Cardiac muscle cell (in vitro differentiated cells and primary cell): ENCODE results near the gene FKBP8. TPM values are rescaled to one million over a fixed set of nuclear protein-coding genes. Genes with fewer than 3 reads are reported as not detected.
"Not testable (repeated sequence)": the region's sequence is repeated elsewhere in the genome, so short reads cannot be mapped to it uniquely, and the experiment has no call there.

Source experiments
- DNase-seq, 2 donors: peaks; one replicate each; pipeline versions ENCODE4 v3.0.0 to v3.0.0-alpha.2; 2010 to 2017; ENCODE audit warnings: low read depth in 1 of 2, low spot score in 1 of 2
- H3K27ac ChIP-seq: fragments of 200-600 bp; sonication (generic); 2 replicates; pipeline ENCODE4 v1.5.1; 2016
- H3K27me3 ChIP-seq: fragments of 200-600 bp; sonication (generic); 2 replicates; pipeline ENCODE4 v1.6.0; 2016; ENCODE audit warnings: control low read depth
- H3K36me3 ChIP-seq: fragments of 200-600 bp; sonication (generic); 2 replicates; pipeline ENCODE4 v1.5.1; 2016; ENCODE audit warnings: control low read depth
- H3K4me1 ChIP-seq: fragments of 200-600 bp; sonication (generic); 2 replicates; pipeline ENCODE4 v1.8.1; 2017; ENCODE audit warnings: low read depth, mild to moderate bottlenecking, mixed run types
- H3K4me3 ChIP-seq: fragments of 200-600 bp; sonication (generic); 2 replicates; pipeline ENCODE4 v1.5.1; 2016; ENCODE audit warnings: mild to moderate bottlenecking
- H3K9me3 ChIP-seq: fragments of 200-600 bp; sonication (generic); 2 replicates; pipeline ENCODE4 v1.5.1; 2017; ENCODE audit warnings: low read depth, mild to moderate bottlenecking, control low read depth
- CTCF ChIP-seq: IDR thresholded peaks from 2 replicates; pipeline ENCODE4 v1.5.1; 2012; ENCODE audit warnings: low read depth, mild to moderate bottlenecking, low read length
- polyA plus RNA-seq: library from polyadenylated mRNA; unstranded; fragments of >200 nt; fragmentation: Nextera tagmentation; extraction: Ambion mirVana; gene quantifications from 2 replicates; pipeline ENCODE4 v1.2.1, GENCODE V29; 2016
- total RNA-seq: library from RNA; depleted of rRNA; stranded (reverse); fragments of >200 nt; gene quantifications from 2 replicates; pipeline ENCODE4 v1.2.3, GENCODE V29; 2016

FKBP8 gene
- total RNA-seq (514 and 568 TPM in 2 replicates), polyA plus RNA-seq (398 and 473 TPM in 2 replicates)

- no peak for TF ChIP-seq CTCF
- Histone ChIP-seq H3K4me1 (peaks cover 3% of the 10 kb centered on the region), H3K36me3 (peaks cover 21% of the 10 kb centered on the region), H3K27ac (peak within 1 kb of the TSS; percentile 85), H3K27me3 (no peaks in the 10 kb centered on the region), H3K4me3 (peak within 1 kb of the TSS; percentile 97), H3K9me3 (no peaks in the 10 kb centered on the region)
- peak; percentile 92 to 96 for DNase-seq
These were observed at the start of gene FKBP8 for GRCh38 chr19:18542941-18543813. Gene FKBP8 (minus strand): TSS chr19:18543573. CDS start chr19:18541970, 1,603 bp downstream.

GRCh38 chr19:18592732-18593131 lies 49.4 kb upstream of the FKBP8 start:
- H3K27ac ChIP-seq, H3K9me3 ChIP-seq, H3K4me3 ChIP-seq, H3K27me3 ChIP-seq, H3K36me3 ChIP-seq, H3K4me1 ChIP-seq, DNase-seq: not testable (repeated sequence)

- H3K9me3 ChIP-seq, result no peaks in the 10 kb centered on the region
- no peak overlapping the region for H3K4me3 ChIP-seq
- H3K36me3 ChIP-seq, result no peaks in the 10 kb centered on the region
- H3K27ac ChIP-seq, result no peak overlapping the region
- peaks cover 4% of the 10 kb centered on the region for H3K27me3 ChIP-seq
- no peak for TF ChIP-seq CTCF
- DNase-seq, result no peak
- no peaks in the 10 kb centered on the region for H3K4me1 ChIP-seq
These were observed 48.5 kb upstream of the FKBP8 start for GRCh38 chr19:18591735-18592385.

GRCh38 chr19:18590273-18591272 lies 47.2 kb upstream of the FKBP8 start:
- H3K4me1 ChIP-seq, result no peaks in the 10 kb centered on the region
- peak; percentile 70 to 92 for DNase-seq
- peaks cover 4% of the 10 kb centered on the region for H3K27me3 ChIP-seq
- H3K36me3 ChIP-seq, result no peaks in the 10 kb centered on the region
- peak; percentile 39 for TF ChIP-seq CTCF
- H3K4me3 ChIP-seq, result peak overlapping the region; percentile 76
- no peak overlapping the region for H3K27ac ChIP-seq
- no peaks in the 10 kb centered on the region for H3K9me3 ChIP-seq

GRCh38 chr19:18589380-18590272 lies 46.3 kb upstream of the FKBP8 start:
- Histone ChIP-seq H3K27ac (peak overlapping the region; percentile 84), H3K36me3 (no peaks in the 10 kb centered on the region), H3K9me3 (no peaks in the 10 kb centered on the region), H3K4me3 (peak overlapping the region; percentile 76), H3K4me1 (no peaks in the 10 kb centered on the region), H3K27me3 (peaks cover 4% of the 10 kb centered on the region)
- TF ChIP-seq CTCF, result peak; percentile 29
- peak; percentile 73 to 81 for DNase-seq
